Activated naive CD8-positive, alpha-beta T cell treated with anti-CD3 and anti-CD28 coated beads, Interleukin-2, amount 50 U/mL, for 16 hours (primary cell): ENCODE results near the gene DNAJB1.

ENCODE experiments used
- DNase-seq: peaks from one replicate; pipeline ENCODE4 v3.0.0-alpha.2; 2020; ENCODE audit warnings: low read depth, low spot score

Gene DNAJB1

DNA sequence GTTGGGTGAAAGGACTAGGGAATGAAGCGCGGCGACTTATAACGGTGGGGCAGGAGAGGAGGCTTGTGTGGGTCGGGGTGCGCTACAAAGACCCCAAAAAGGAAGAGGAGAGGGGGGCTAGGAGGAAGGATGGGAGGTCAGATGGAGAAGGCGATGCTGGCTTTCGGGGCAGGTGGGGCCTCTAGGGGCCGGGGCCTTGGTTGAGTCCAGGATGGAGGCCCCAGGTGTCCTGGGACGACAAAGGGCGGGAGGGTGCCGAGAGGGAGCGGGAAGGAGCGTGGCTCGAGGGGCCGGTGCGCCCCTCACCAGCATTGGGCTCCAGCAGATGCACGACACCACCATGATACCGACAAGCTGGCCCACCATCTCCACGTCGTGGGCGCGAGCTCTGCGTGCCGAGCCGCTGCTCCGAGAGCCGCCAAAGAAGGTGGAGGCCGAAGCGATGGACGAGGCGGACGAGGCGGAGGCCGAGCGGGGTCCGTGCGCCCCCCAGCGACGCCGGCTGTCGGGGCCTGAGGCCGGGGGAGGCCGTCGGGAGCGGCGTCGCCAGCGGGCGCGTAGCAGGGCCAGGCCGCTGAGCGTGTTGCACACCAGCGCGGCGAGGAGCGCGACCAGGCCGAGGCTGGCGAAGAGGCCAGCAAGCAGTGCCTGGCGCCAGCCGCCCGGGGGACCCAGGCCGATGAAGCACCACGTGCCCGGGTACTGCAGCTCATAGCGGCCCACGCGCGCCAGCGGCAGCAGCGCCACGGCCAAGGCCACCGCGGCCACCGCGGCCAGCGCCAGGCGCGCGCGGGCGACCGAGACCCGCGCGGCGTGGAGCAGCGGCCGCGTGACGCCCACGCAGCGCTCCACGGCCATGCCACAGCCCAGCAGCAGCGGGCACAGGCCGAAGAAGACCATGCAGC is 44.9 kb downstream of the DNAJB1 start:
- DNase-seq: no peak

GRCh38 chr19:14472202-14472938 is 45.8 kb downstream of the DNAJB1 start:
- peak; percentile 82 for DNase-seq

DNA sequence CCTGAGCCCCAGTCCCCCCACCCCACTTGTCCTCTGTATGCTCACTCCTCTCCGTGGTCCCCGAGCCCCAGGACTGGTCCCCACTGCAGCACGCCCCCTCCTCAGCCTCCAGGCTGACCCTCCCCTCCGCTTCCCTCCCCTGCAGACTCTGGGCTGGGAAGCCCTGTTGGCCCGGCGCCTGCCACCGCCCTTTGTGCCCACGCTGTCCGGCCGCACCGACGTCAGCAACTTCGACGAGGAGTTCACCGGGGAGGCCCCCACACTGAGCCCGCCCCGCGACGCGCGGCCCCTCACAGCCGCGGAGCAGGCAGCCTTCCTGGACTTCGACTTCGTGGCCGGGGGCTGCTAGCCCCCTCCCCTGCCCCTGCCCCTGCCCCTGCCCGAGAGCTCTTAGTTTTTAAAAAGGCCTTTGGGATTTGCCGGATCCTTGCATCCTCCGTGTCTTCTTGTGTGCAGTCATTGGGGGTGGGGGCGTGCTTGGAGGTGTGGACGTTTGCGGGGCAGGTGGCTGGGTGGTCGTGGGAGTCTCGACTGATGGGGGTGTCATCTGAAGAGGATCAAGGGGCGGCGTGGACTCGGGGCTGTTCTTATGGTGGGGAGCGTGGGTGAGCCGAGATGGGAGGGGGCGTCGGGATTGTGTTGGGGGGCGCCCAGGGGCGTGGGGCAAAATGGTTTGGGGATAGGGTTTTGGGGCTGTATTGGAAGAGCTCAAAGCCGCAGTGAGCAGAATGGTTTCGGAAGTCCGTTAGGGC is 46.6 kb downstream of the DNAJB1 start:
- DNase-seq: no peak

GRCh38 chr19:14470031-14470876 is 47.9 kb downstream of the DNAJB1 start:
- DNase-seq: no peak

GRCh38 chr19:14467816-14468215 is 50.4 kb downstream of the DNAJB1 start:
- DNase-seq: no peak

GRCh38 chr19:14467391-14467790 is 50.8 kb downstream of the DNAJB1 start:
- no peak for DNase-seq
